ENCODE measurements around the gene LRP8.

Gene LRP8

GRCh38 chr1:53259932-53260331, 67.9 kb downstream of the LRP8 start:
- Histone ChIP-seq H3K27me3 (ENCODE audit: insufficient read depth, low read length, poor library complexity, severe bottlenecking) (no peaks in the 10 kb centered on the region), H3K79me2 (ENCODE audit: insufficient read depth, low read length) (no peaks in the 10 kb centered on the region), H3K4me3 (ENCODE audit: low read length, poor library complexity, severe bottlenecking) (no peak overlapping the region), H3K9ac (ENCODE audit: low read depth, low read length, poor library complexity, severe bottlenecking) (no peak overlapping the region), H4K20me1 (ENCODE audit: insufficient read depth, low read length, poor library complexity, severe bottlenecking) (no peaks in the 10 kb centered on the region), H3K9me3 (ENCODE audit: insufficient read depth, low read depth, low read length) (no peaks in the 10 kb centered on the region), H3K4me2 (ENCODE audit: low read depth, low read length, poor library complexity, severe bottlenecking) (no peak overlapping the region), H3K9me2 (replicated peaks; ENCODE audit: low read depth, low read length) (no peaks in the 10 kb centered on the region), H3F3A (ENCODE audit: low read depth) (no peaks in the 10 kb centered on the region), H3K36me3 (ENCODE audit: insufficient read depth, low read length) (peaks cover 97% of the 10 kb centered on the region), H2AFZ (ENCODE audit: low read length) (no peak overlapping the region), H3K4me1 (ENCODE audit: insufficient read depth, low read length, poor library complexity, severe bottlenecking) (no peaks in the 10 kb centered on the region)
- TF ChIP-seq, protein P1, sequence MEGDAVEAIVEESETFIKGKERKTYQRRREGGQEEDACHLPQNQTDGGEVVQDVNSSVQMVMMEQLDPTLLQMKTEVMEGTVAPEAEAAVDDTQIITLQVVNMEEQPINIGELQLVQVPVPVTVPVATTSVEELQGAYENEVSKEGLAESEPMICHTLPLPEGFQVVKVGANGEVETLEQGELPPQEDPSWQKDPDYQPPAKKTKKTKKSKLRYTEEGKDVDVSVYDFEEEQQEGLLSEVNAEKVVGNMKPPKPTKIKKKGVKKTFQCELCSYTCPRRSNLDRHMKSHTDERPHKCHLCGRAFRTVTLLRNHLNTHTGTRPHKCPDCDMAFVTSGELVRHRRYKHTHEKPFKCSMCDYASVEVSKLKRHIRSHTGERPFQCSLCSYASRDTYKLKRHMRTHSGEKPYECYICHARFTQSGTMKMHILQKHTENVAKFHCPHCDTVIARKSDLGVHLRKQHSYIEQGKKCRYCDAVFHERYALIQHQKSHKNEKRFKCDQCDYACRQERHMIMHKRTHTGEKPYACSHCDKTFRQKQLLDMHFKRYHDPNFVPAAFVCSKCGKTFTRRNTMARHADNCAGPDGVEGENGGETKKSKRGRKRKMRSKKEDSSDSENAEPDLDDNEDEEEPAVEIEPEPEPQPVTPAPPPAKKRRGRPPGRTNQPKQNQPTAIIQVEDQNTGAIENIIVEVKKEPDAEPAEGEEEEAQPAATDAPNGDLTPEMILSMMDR (conservative IDR thresholded peaks at IDR 0.05; ENCODE audit: low read length) = no peak
- TF ChIP-seq EZH2phosphoT487 (IDR thresholded peaks at IDR 0.05; ENCODE audit: borderline replicate concordance) = no peak

DNA sequence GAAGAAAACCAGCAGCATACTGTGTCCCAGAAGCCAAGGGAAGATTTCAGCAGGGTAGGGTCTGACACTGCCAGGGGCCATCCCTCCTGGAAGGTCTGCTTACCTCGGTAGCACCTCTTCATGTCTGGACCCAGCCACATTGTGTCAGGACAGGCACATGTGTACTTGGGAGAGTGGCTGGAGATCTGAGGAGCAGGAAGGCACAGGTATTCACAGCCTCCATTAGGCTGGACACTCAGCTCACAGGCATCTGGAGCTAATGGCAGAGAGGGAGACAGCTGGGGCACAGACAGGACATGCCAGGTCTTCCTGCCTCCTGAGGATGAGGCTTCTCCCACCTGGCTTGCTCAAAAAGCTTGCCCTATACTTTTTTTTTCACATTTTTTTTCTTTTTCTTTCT, 69.7 kb downstream of the LRP8 start:
- Histone ChIP-seq H3K36me3 (ENCODE audit: insufficient read depth, low read length) (peaks cover 89% of the 10 kb centered on the region), H4K20me1 (ENCODE audit: insufficient read depth, low read length, poor library complexity, severe bottlenecking) (no peaks in the 10 kb centered on the region), H2AFZ (ENCODE audit: low read length) (no peak overlapping the region), H3K9me2 (replicated peaks; ENCODE audit: low read depth, low read length) (no peaks in the 10 kb centered on the region), H3K4me1 (ENCODE audit: insufficient read depth, low read length, poor library complexity, severe bottlenecking) (no peaks in the 10 kb centered on the region), H3K4me2 (ENCODE audit: low read depth, low read length, poor library complexity, severe bottlenecking) (no peak overlapping the region), H3K4me3 (ENCODE audit: low read length, poor library complexity, severe bottlenecking) (no peak overlapping the region), H3K9ac (ENCODE audit: low read depth, low read length, poor library complexity, severe bottlenecking) (no peak overlapping the region), H3K79me2 (ENCODE audit: insufficient read depth, low read length) (no peaks in the 10 kb centered on the region), H3F3A (ENCODE audit: low read depth) (no peaks in the 10 kb centered on the region), H3K27me3 (ENCODE audit: insufficient read depth, low read length, poor library complexity, severe bottlenecking) (no peaks in the 10 kb centered on the region), H3K9me3 (ENCODE audit: insufficient read depth, low read depth, low read length) (no peaks in the 10 kb centered on the region)
- no peak for TF ChIP-seq EZH2phosphoT487 (IDR thresholded peaks at IDR 0.05; ENCODE audit: borderline replicate concordance)
- TF ChIP-seq, protein P1 (conservative IDR thresholded peaks at IDR 0.05; ENCODE audit: low read length) = no peak

GRCh38 chr1:53257454-53258081, 70.3 kb downstream of the LRP8 start:
- peaks cover 82% of the 10 kb centered on the region for H3K36me3 ChIP-seq (ENCODE audit: insufficient read depth, low read length)
- no peaks in the 10 kb centered on the region for H3K9me2 ChIP-seq (replicated peaks; ENCODE audit: low read depth, low read length)
- no peak overlapping the region for H3K4me3 ChIP-seq (ENCODE audit: low read length, poor library complexity, severe bottlenecking)
- H3K9me3 ChIP-seq (ENCODE audit: insufficient read depth, low read depth, low read length) = no peaks in the 10 kb centered on the region
- H3K4me2 ChIP-seq (ENCODE audit: low read depth, low read length, poor library complexity, severe bottlenecking) = no peak overlapping the region
- H3K79me2 ChIP-seq (ENCODE audit: insufficient read depth, low read length) = no peaks in the 10 kb centered on the region
- H3K9ac ChIP-seq (ENCODE audit: low read depth, low read length, poor library complexity, severe bottlenecking) = no peak overlapping the region
- H3K4me1 ChIP-seq (ENCODE audit: insufficient read depth, low read length, poor library complexity, severe bottlenecking) = no peaks in the 10 kb centered on the region
- H2AFZ ChIP-seq (ENCODE audit: low read length) = no peak overlapping the region
- H4K20me1 ChIP-seq (ENCODE audit: insufficient read depth, low read length, poor library complexity, severe bottlenecking) = no peaks in the 10 kb centered on the region
- no peaks in the 10 kb centered on the region for H3F3A ChIP-seq (ENCODE audit: low read depth)
- TF ChIP-seq EZH2phosphoT487 (IDR thresholded peaks at IDR 0.05; ENCODE audit: borderline replicate concordance) = no peak
- TF ChIP-seq, protein P1 (conservative IDR thresholded peaks at IDR 0.05; ENCODE audit: low read length) = no peak
- no peaks in the 10 kb centered on the region for H3K27me3 ChIP-seq (ENCODE audit: insufficient read depth, low read length, poor library complexity, severe bottlenecking)
